ENCODE measurements around the gene SUMF2.
"Not testable (repeated sequence)": the region's sequence is repeated elsewhere in the genome, so short reads cannot be mapped to it uniquely, and the experiment has no call there.

The SUMF2 gene

DNA sequence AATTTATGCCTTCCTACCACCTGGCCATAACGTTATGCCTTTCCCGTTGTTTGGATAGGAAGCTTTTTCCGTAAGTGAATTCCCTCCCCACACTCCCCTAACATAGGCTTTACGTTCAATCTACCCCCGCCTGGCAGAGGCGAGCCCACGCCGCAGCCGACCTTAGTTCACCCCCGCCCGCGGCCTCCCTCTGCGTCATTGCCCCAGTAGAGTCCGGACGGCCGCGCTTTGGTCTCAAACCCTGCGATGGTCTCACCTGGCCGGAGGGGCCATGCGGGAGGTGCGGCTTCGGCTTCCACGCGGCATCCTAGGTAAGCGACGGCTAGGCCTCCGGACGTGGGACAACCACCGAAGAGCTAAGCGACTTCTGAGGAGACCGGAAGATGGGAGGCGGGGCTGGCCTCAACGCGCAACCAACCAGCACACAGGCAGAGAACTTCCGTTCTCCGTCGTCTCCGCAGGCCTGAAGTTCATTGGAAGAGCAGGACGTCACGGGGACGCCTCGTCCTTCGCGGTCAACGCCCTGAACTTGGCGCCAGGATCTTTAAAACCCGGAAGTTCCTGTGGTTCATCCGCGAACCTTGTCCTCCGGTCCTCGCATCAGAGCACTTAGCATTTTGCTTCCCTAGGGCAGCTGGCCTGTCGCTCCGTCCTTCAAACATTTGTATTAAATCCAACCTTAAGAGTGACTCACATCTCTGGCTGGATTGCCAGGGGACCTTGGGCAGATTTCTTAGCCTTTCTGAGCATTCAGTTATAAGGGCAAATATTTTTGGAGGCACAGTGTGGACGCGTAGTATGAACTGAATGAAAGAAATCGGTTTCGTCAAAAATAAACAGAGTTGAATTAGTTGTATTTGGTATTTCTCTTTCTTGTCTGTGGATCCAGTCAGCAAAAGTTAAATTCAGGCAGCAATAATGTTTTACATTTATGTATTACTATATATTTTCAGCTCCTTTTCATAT lies 42.3 kb downstream of the SUMF2 start, which contains the start of gene CHCHD2:
TSS of gene CHCHD2 (minus strand) at position 369 of the 966 bp plus-strand sequence. CDS start at position 306, 63 bp downstream.
- DNase-seq (ENCODE audit: low read depth): peak; percentile 97

GRCh38 chr7:56107954-56108258 lies 43.8 kb downstream of the SUMF2 start:
- DNase-seq (ENCODE audit: low read depth): no peak

GRCh38 chr7:56110611-56111010 lies 46.5 kb downstream of the SUMF2 start:
- no peak for DNase-seq (ENCODE audit: low read depth)

- DNase-seq (ENCODE audit: low read depth): not testable (repeated sequence)
Measured at GRCh38 chr7:56112244-56112643, 48.2 kb downstream of the SUMF2 start.

- DNase-seq (ENCODE audit: low read depth): no peak
Measured at GRCh38 chr7:56115852-56116538, 51.9 kb downstream of the SUMF2 start, which contains the start of gene NUPR2. TSS of gene NUPR2 (minus strand) at chr7:56116417. CDS start at chr7:56116314, 103 bp downstream.

DNA sequence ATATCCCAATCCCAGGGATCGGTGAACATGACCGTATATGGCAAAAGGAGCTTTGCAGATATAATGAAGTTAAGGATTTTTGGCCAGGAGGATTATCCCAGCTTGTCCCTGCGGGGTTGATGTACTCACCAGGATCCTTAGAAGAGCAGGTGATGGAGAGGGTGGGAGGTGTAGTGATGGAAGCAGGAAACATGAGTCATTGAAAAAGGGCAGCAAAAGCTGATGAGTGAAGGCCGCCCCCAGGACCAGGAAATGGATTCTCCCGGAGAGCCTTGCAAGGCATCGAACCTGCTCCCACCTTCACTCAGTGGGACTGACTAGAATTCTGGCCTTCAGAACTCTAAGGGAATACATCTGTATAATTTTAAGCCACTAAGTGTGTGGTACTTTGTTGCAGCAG lies 57.4 kb downstream of the SUMF2 start:
- no peak for DNase-seq (ENCODE audit: low read depth)

GRCh38 chr7:56124981-56125380 lies 60.9 kb downstream of the SUMF2 start:
- no peak for DNase-seq (ENCODE audit: low read depth)

- no peak for DNase-seq (ENCODE audit: low read depth)
Measured at GRCh38 chr7:56125831-56126230, 61.7 kb downstream of the SUMF2 start.

- no peak for DNase-seq (ENCODE audit: low read depth)
Measured at GRCh38 chr7:56127241-56127975, 63.3 kb downstream of the SUMF2 start.
